HepG2 (cell line): ENCODE data around the gene NUP62. TPM values are rescaled to one million over a fixed set of nuclear protein-coding genes. Genes with fewer than 3 reads are reported as not detected.

Experiments
- CC2D1A ChIP-seq: sonication (generic); formaldehyde crosslinking; IDR thresholded peaks from 2 replicates; pipeline ENCODE4 v1.8.1; 2023; ENCODE audit warnings: mild to moderate bottlenecking, missing genetic modification reagents
- FOXA3 ChIP-seq: IDR thresholded peaks from 2 replicates; pipeline ENCODE4 v1.6.1; 2016; ENCODE audit warnings: missing genetic modification reagents, missing compliant biosample characterization
- HDAC6 ChIP-seq: fragments of 200-600 bp; sonication (generic); IDR thresholded peaks from 2 replicates; pipeline ENCODE4 v1.7.0; 2017; ENCODE audit warnings: mild to moderate bottlenecking, antibody characterized with exemption, low read length, low read depth
- IKZF1 ChIP-seq: fragments of 450-650 bp; IDR thresholded peaks from 2 replicates; pipeline ENCODE4 v1.7.1; 2016
- PHF8 ChIP-seq: sonication (generic); formaldehyde crosslinking; IDR thresholded peaks from 2 replicates; pipeline ENCODE4 v1.5.0; 2020; ENCODE audit warnings: missing genetic modification reagents
- TBP ChIP-seq: sonication (generic); formaldehyde crosslinking; IDR thresholded peaks from 2 replicates; pipeline ENCODE4 v1.5.0; 2020; ENCODE audit warnings: missing genetic modification reagents
- TSC22D2 ChIP-seq: sonication (generic); formaldehyde crosslinking; IDR thresholded peaks from 2 replicates; pipeline ENCODE4 v1.5.1; 2020; ENCODE audit warnings: missing genetic modification reagents, mild to moderate bottlenecking, borderline replicate concordance
- ZNF496 ChIP-seq: sonication (generic); formaldehyde crosslinking; IDR thresholded peaks from 2 replicates; pipeline ENCODE4 v1.8.1; 2023; ENCODE audit warnings: mild to moderate bottlenecking, moderate library complexity, missing genetic modification reagents; ENCODE audit not compliant: insufficient replicate concordance
- ZNF589 ChIP-seq: sonication (generic); formaldehyde crosslinking; conservative IDR thresholded peaks from 2 replicates; pipeline ENCODE4 v1.8.0; 2022; ENCODE audit warnings: mild to moderate bottlenecking, moderate library complexity, missing genetic modification reagents
- ZNF720 ChIP-seq: sonication (generic); formaldehyde crosslinking; IDR thresholded peaks from 2 replicates; pipeline ENCODE4 v1.4.0; 2020; ENCODE audit warnings: missing genetic modification reagents
- ZNF766 ChIP-seq: sonication (generic); formaldehyde crosslinking; IDR thresholded peaks from 2 replicates; pipeline ENCODE4 v1.5.0; 2020; ENCODE audit warnings: missing genetic modification reagents, borderline replicate concordance
- polyA plus RNA-seq, 8 experiments: library from polyadenylated mRNA; depleted of rRNA in 3 of 8; stranded (reverse) in 7 of 8; unstranded in 1 of 8; fragments of >200 nt; fragmentation: Illumina TruSeq in 4 of 8; extraction: Trizol in 4 of 8; gene quantifications; 2 replicates each; pipeline versions ENCODE4 v1.2.1 to v1.2.3, GENCODE V29; 2011 to 2016; ENCODE audit warnings: low read depth in 4 of 8, missing spikeins in 1 of 8, mixed read lengths in 1 of 8; ENCODE audit not compliant: insufficient read depth in 1 of 8
- total RNA-seq, 5 experiments: library from RNA; depleted of rRNA; stranded (reverse); fragments of >200 nt; fragmentation: Illumina TruSeq; extraction: Trizol; gene quantifications; 2 replicates each; pipeline ENCODE4 v1.2.3, GENCODE V29; 2016; ENCODE audit warnings: low read depth in 1 of 5
- TF ChIP-seq, protein P1 (sequence below): sonication (generic); formaldehyde crosslinking; IDR thresholded peaks from 2 replicates; pipeline ENCODE4 v1.4.0; 2020; ENCODE audit warnings: mild to moderate bottlenecking, missing genetic modification reagents
- TF ChIP-seq, protein P2 (sequence below): fragments of 450-650 bp; IDR thresholded peaks from 2 replicates; pipeline ENCODE4 v1.6.1; 2017; ENCODE audit warnings: mild to moderate bottlenecking
- TF ChIP-seq, protein P3 (sequence below): sonication (generic); formaldehyde crosslinking; IDR thresholded peaks from 2 replicates; pipeline ENCODE4 v1.4.0; 2020; ENCODE audit warnings: mild to moderate bottlenecking, missing genetic modification reagents
- TF ChIP-seq, protein P4 (sequence below): sonication (generic); formaldehyde crosslinking; IDR thresholded peaks from 2 replicates; pipeline ENCODE4 v1.9.0; 2022; ENCODE audit warnings: low read depth, missing genetic modification reagents
- TF ChIP-seq, protein P5 (sequence below): sonication (generic); formaldehyde crosslinking; IDR thresholded peaks from 2 replicates; pipeline ENCODE4 v1.5.1; 2020; ENCODE audit warnings: mild to moderate bottlenecking, missing genetic modification reagents

The NUP62 gene
- total and polyA plus RNA-seq, 2 of the 13 experiments (the other 11 are each of a cell fraction or from before 2014, with no cell fraction given) = 16.5 to 41.5 TPM

DNA sequence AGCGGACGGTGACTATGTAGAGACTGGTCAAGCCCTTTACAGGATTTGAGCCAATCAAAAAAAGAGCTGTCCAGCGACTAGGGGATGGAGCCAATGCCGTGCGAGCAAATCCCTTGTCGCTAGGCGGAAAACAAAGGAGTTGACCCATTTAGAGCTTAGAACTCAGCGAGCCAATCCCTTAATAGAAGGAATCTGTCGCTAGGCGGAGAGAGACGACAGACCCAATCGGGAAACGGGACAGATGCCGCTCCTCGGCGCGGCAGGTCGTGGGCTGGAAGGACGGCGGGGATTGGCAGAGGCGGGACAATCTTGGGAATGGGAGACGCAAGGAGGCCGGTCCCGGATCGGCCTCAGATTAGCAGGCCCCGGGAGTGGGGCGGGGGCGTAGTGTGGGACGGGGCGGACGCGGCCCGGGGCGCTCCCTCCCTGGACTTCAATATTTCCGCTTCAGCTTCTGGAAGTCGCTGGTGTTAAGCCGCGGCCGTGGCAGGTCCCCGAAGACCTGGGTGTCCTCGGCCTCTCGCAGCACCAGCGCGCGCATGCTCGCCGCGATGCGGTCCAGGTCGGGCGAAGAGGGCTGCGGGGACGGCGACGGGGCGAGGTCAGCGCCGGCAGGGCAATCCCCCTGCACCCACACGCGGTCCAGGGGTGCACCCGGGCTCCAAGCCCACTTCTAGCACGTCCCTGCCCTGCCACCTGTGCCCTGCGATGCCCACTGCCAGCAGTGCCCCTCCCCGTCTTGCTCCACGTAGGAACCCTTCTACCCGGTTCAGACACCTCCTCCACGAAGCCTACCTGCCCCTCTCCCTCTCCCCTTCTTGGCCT is 59.6 kb downstream of the NUP62 start (continued):
- TF ChIP-seq, protein P1, sequence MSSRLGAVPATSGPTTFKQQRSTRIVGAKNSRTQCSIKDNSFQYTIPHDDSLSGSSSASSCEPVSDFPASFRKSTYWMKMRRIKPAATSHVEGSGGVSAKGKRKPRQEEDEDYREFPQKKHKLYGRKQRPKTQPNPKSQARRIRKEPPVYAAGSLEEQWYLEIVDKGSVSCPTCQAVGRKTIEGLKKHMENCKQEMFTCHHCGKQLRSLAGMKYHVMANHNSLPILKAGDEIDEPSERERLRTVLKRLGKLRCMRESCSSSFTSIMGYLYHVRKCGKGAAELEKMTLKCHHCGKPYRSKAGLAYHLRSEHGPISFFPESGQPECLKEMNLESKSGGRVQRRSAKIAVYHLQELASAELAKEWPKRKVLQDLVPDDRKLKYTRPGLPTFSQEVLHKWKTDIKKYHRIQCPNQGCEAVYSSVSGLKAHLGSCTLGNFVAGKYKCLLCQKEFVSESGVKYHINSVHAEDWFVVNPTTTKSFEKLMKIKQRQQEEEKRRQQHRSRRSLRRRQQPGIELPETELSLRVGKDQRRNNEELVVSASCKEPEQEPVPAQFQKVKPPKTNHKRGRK = no peak
- TF ChIP-seq HDAC6 (no peak), TSC22D2 (CRISPR knock-in tag) (peak; percentile 39; the same call in 1 of the 2 replicates), ZNF589 (0 out of 2 replicates have a peak, but pooled peaks have one; percentile 55), FOXA3 (CRISPR knock-in tag) (no peak), ZNF496 (no peak), ZNF720 (CRISPR knock-in tag) (0 out of 2 replicates have a peak, but pooled peaks have one; percentile 25), PHF8 (CRISPR knock-in tag) (peak; percentile 81), ZNF766 (CRISPR knock-in tag) (no peak), CC2D1A (CRISPR knock-in tag) (no peak), TBP (CRISPR knock-in tag) (no peak), IKZF1 (no peak)
- TF ChIP-seq, protein P2, sequence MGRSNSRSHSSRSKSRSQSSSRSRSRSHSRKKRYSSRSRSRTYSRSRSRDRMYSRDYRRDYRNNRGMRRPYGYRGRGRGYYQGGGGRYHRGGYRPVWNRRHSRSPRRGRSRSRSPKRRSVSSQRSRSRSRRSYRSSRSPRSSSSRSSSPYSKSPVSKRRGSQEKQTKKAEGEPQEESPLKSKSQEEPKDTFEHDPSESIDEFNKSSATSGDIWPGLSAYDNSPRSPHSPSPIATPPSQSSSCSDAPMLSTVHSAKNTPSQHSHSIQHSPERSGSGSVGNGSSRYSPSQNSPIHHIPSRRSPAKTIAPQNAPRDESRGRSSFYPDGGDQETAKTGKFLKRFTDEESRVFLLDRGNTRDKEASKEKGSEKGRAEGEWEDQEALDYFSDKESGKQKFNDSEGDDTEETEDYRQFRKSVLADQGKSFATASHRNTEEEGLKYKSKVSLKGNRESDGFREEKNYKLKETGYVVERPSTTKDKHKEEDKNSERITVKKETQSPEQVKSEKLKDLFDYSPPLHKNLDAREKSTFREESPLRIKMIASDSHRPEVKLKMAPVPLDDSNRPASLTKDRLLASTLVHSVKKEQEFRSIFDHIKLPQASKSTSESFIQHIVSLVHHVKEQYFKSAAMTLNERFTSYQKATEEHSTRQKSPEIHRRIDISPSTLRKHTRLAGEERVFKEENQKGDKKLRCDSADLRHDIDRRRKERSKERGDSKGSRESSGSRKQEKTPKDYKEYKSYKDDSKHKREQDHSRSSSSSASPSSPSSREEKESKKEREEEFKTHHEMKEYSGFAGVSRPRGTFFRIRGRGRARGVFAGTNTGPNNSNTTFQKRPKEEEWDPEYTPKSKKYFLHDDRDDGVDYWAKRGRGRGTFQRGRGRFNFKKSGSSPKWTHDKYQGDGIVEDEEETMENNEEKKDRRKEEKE = no peak
- TF ChIP-seq, protein P3, sequence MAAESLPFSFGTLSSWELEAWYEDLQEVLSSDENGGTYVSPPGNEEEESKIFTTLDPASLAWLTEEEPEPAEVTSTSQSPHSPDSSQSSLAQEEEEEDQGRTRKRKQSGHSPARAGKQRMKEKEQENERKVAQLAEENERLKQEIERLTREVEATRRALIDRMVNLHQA (CRISPR knock-in tag) = no peak
- TF ChIP-seq, protein P4, sequence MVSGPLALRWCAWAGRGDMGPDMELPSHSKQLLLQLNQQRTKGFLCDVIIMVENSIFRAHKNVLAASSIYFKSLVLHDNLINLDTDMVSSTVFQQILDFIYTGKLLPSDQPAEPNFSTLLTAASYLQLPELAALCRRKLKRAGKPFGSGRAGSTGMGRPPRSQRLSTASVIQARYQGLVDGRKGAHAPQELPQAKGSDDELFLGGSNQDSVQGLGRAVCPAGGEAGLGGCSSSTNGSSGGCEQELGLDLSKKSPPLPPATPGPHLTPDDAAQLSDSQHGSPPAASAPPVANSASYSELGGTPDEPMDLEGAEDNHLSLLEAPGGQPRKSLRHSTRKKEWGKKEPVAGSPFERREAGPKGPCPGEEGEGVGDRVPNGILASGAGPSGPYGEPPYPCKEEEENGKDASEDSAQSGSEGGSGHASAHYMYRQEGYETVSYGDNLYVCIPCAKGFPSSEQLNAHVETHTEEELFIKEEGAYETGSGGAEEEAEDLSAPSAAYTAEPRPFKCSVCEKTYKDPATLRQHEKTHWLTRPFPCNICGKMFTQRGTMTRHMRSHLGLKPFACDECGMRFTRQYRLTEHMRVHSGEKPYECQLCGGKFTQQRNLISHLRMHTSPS (CRISPR knock-in tag) = peak; percentile 77
- TF ChIP-seq, protein P5, sequence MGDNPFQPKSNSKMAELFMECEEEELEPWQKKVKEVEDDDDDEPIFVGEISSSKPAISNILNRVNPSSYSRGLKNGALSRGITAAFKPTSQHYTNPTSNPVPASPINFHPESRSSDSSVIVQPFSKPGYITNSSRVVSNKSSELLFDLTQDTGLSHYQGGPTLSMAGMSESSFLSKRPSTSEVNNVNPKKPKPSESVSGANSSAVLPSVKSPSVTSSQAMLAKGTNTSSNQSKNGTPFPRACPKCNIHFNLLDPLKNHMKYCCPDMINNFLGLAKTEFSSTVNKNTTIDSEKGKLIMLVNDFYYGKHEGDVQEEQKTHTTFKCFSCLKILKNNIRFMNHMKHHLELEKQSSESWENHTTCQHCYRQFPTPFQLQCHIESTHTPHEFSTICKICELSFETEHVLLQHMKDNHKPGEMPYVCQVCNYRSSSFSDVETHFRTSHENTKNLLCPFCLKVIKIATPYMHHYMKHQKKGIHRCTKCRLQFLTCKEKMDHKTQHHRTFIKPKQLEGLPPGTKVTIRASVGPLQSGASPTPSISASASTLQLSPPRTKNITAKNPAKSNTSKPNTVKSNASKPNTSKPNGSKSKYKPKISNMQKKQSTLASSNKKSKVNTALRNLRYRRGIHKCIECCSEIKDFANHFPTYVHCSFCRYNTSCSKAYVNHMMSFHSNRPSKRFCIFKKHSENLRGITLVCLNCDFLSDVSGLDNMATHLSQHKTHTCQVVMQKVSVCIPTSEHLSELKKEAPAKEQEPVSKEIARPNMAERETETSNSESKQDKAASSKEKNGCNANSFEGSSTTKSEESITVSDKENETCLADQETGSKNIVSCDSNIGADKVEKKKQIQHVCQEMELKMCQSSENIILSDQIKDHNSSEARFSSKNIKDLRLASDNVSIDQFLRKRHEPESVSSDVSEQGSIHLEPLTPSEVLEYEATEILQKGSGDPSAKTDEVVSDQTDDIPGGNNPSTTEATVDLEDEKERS = no peak
